Stomach (tissue), 9 donors: Measurements from ENCODE around the gene ATP8B4. TPM values are rescaled to one million over a fixed set of nuclear protein-coding genes. Genes with fewer than 3 reads are reported as not detected.
"Not testable (repeated sequence)": the region's sequence is repeated elsewhere in the genome, so short reads cannot be mapped to it uniquely, and the experiment has no call there.

Experiments used
- DNase-seq, 2 donors: peaks; one replicate each; pipeline versions ENCODE4 v3.0.0 to v3.0.0-alpha.2; 2013 to 2019
- H3K27ac ChIP-seq, 5 donors: fragments of 200-600 bp in 4 of 5; sonication (generic) in 4 of 5; one replicate each; pipeline ENCODE4 v1.5.1; 2013 to 2019; ENCODE audit warnings: mild to moderate bottlenecking in 1 of 5, moderate library complexity in 1 of 5
- H3K27me3 ChIP-seq, 3 donors: fragments of 200-600 bp; sonication (generic); one replicate each; pipeline ENCODE4 v1.5.1; 2017 to 2019; ENCODE audit warnings: mixed run types in 1 of 3
- H3K36me3 ChIP-seq, 4 donors: fragments of 200-600 bp; sonication (generic); 1 replicate in 3 of 4; 2 replicates in 1 of 4; pipeline ENCODE4 v1.5.1; 2016 to 2019
- H3K4me1 ChIP-seq, 4 donors: fragments of 200-600 bp; sonication (generic); one replicate each; pipeline ENCODE4 v1.5.1; 2016 to 2019
- H3K4me3 ChIP-seq, 4 donors: fragments of 200-600 bp; sonication (generic) in 3 of 4; one replicate each; pipeline ENCODE4 v1.5.1; 2016 to 2019; ENCODE audit warnings: mild to moderate bottlenecking in 1 of 4
- H3K9me3 ChIP-seq, 4 donors: fragments of 200-600 bp; sonication (generic); one replicate each; pipeline ENCODE4 v1.5.1; 2016 to 2019
- EP300 ChIP-seq: sonication (generic); formaldehyde crosslinking; IDR thresholded peaks from one replicate; pipeline ENCODE4 v1.6.1; 2017; ENCODE audit warnings: antibody characterized with exemption
- POLR2A ChIP-seq, 4 donors: fragments of 450-650 bp; IDR thresholded peaks; one replicate each; pipeline ENCODE4 v1.6.1; 2016; ENCODE audit warnings: antibody characterized with exemption in 4 of 4, control low read depth in 2 of 4, mild to moderate bottlenecking in 1 of 4, moderate library complexity in 1 of 4
- POLR2AphosphoS5 ChIP-seq, 3 donors: sonication (generic); formaldehyde crosslinking; IDR thresholded peaks; one replicate each; pipeline ENCODE4 v1.6.1; 2016; ENCODE audit warnings: antibody characterized with exemption in 3 of 3
- WGBS, 5 donors: extraction: QIAGEN DNeasy Blood & Tissue Kit in 3 of 5; methylation state at CpG; one replicate each; pipeline versions ENCODE4 v1.1.5 to v1.1.7; 2013 to 2018; 5-methylcytosine and 5-hydroxymethylcytosine counted together
- intact Hi-C: fragments of 100-400 bp; cut with DNase I; formaldehyde crosslinking; loops from one replicate; pipeline ENCODE4 v1.15.1; 2023; ENCODE audit warnings: low total_unique reads
- polyA plus RNA-seq, 3 donors: library from polyadenylated mRNA; stranded (reverse); fragments of 200-250 nt; gene quantifications; one replicate each; pipeline ENCODE4 v1.2.3, GENCODE V29; 2013
- total RNA-seq, 5 donors: library from RNA; depleted of rRNA; stranded (reverse); fragments of >200 nt; gene quantifications; one replicate each; pipeline versions ENCODE4 v1.1.0 to v1.2.3, GENCODE V29; 2014 to 2016
- TF ChIP-seq, protein P1 (sequence below), 7 experiments: fragments of 450-650 bp in 4 of 7; fragments of 200-600 bp in 3 of 7; sonication (generic) in 3 of 7; IDR thresholded peaks; one replicate each; pipeline ENCODE4 v1.5.1; 2016 to 2019; ENCODE audit warnings: antibody characterized with exemption in 7 of 7, control low read depth in 2 of 7, mild to moderate bottlenecking in 1 of 7
- donor health status: healthy with polysubstance abuse.
- donor health status: Bipolar disorder and iron deficiency.
- donor health status: healthy.

The ATP8B4 gene
- total and polyA plus RNA-seq, 8 donors = under 0.01 to 14.3 (median 1.6) TPM

GRCh38 chr15:49978121-49978520 is 140.9 kb downstream of the ATP8B4 start:
- intact Hi-C loops = no loop called here
- DNase-seq = no peak
- Histone ChIP-seq H3K4me3 (no peak overlapping the region), H3K27me3 (no peaks in the 10 kb centered on the region), H3K4me1 (no peaks in the 10 kb centered on the region), H3K27ac (no peak overlapping the region), H3K9me3 (no peaks in the 10 kb centered on the region), H3K36me3 (no peaks in the 10 kb centered on the region)
- 46 to 65% (median 47%) methylated on average over 2 of the region's 2 CpGs for WGBS, 5 donors
- no peak for TF ChIP-seq POLR2A (IDR thresholded peaks at IDR 0.05)
- no peak for TF ChIP-seq POLR2AphosphoS5 (IDR thresholded peaks at IDR 0.05)
- TF ChIP-seq, protein P1, sequence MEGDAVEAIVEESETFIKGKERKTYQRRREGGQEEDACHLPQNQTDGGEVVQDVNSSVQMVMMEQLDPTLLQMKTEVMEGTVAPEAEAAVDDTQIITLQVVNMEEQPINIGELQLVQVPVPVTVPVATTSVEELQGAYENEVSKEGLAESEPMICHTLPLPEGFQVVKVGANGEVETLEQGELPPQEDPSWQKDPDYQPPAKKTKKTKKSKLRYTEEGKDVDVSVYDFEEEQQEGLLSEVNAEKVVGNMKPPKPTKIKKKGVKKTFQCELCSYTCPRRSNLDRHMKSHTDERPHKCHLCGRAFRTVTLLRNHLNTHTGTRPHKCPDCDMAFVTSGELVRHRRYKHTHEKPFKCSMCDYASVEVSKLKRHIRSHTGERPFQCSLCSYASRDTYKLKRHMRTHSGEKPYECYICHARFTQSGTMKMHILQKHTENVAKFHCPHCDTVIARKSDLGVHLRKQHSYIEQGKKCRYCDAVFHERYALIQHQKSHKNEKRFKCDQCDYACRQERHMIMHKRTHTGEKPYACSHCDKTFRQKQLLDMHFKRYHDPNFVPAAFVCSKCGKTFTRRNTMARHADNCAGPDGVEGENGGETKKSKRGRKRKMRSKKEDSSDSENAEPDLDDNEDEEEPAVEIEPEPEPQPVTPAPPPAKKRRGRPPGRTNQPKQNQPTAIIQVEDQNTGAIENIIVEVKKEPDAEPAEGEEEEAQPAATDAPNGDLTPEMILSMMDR (IDR thresholded peaks at IDR 0.05) = no peak
- no peak for TF ChIP-seq EP300

GRCh38 chr15:49977306-49977705 is 141.7 kb downstream of the ATP8B4 start:
- Histone ChIP-seq H3K9me3 (no peaks in the 10 kb centered on the region), H3K27me3 (no peaks in the 10 kb centered on the region), H3K4me3 (no peak overlapping the region), H3K4me1 (peaks cover 0 to 3% (median 0%) of the 10 kb centered on the region in 4 donors), H3K27ac (no peak overlapping the region), H3K36me3 (no peaks in the 10 kb centered on the region)
- no peak for DNase-seq
- no peak for TF ChIP-seq POLR2AphosphoS5 (IDR thresholded peaks at IDR 0.05)
- no peak for TF ChIP-seq POLR2A (IDR thresholded peaks at IDR 0.05)
- no peak for TF ChIP-seq EP300
- TF ChIP-seq, protein P1 (IDR thresholded peaks at IDR 0.05) = no peak
- WGBS, 5 donors = 34 to 48% (median 43%) methylated on average over 1 of the region's 1 CpG
- intact Hi-C loops = no loop called here

DNA sequence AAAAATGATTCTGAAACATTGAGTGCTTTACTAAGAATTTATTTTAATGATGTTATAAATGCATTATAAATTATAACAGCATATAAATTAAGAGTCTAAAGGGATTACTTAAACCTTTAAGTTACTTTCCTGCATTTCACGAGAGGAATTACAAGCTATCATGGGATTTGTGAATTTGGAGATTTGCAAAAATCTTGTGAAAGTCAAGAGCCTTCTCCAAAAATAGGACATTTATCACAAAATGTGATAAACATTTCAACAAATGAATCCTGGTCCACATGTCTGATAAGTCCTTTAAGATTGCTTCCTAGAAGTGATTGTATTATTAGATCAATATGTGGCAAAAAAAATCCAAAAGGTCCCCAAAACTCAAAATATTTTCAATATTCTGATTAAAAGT is 154.5 kb downstream of the ATP8B4 start:
- peak in 1 of 2 donors; percentile 23 for DNase-seq
- intact Hi-C loops = no loop called here
- no peaks in the 10 kb centered on the region for H3K4me1 ChIP-seq
- WGBS, 5 donors = 38 to 97% (median 88%) methylated on average over 1 of the region's 1 CpG
- H3K36me3 ChIP-seq = no peaks in the 10 kb centered on the region
- no peak overlapping the region for H3K27ac ChIP-seq
- no peak overlapping the region for H3K4me3 ChIP-seq
- peaks cover 0 to 16% (median 11%) of the 10 kb centered on the region in 4 donors for H3K9me3 ChIP-seq
- H3K27me3 ChIP-seq = no peaks in the 10 kb centered on the region
- TF ChIP-seq POLR2A (IDR thresholded peaks at IDR 0.05) (no peak), POLR2AphosphoS5 (IDR thresholded peaks at IDR 0.05) (no peak), EP300 (no peak)
- TF ChIP-seq, protein P1 (IDR thresholded peaks at IDR 0.05) = no peak

GRCh38 chr15:49964061-49964460 is 155.0 kb downstream of the ATP8B4 start:
- no peaks in the 10 kb centered on the region for H3K27me3 ChIP-seq
- intact Hi-C loops = no loop called here
- no peak overlapping the region for H3K4me3 ChIP-seq
- TF ChIP-seq EP300 (no peak), POLR2A (IDR thresholded peaks at IDR 0.05) (no peak), POLR2AphosphoS5 (IDR thresholded peaks at IDR 0.05) (no peak)
- TF ChIP-seq, protein P1 (IDR thresholded peaks at IDR 0.05) = no peak
- peak in 1 of 2 donors; percentile 17 for DNase-seq
- H3K36me3 ChIP-seq = no peaks in the 10 kb centered on the region
- no peaks in the 10 kb centered on the region for H3K4me1 ChIP-seq
- H3K27ac ChIP-seq = no peak overlapping the region
- peaks cover 0 to 19% (median 15%) of the 10 kb centered on the region in 4 donors for H3K9me3 ChIP-seq

DNA sequence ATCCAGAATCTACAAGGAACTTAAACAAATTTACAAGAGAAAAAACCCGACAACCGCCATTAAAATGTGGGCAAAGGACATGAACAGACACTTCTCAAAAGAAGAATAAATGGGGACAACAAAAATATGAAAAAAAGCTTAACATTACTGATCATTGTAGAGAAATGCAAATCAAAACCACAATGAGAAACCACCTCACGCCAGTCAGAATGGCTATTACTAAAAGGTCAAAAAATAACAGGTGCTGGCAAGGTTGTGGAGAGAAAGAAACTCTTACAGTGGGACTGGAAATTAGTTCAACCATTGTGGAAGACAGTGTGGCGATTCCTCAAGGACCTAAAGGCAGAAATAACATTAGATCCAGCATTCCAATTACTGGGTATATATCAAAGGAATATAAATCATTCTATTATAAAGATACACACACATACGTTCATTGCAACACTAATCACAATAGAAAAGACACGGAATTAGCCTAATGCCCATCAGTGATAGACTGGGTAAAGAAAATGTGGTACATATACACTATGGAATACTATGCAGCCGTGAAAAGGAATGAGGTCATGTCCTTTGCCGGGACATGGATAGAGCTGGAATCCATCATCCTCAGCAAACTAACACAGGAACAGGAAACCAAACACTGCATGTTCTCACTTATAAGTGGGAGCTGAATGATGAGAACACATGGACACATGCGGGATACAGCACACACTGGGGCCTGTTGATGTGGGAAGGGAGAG is 155.8 kb downstream of the ATP8B4 start:
- H3K27me3 ChIP-seq, DNase-seq, H3K4me1 ChIP-seq, intact Hi-C loops, H3K36me3 ChIP-seq, H3K27ac ChIP-seq, H3K4me3 ChIP-seq: not testable (repeated sequence)
- peaks cover 0 to 19% (median 16%) of the 10 kb centered on the region in 4 donors for H3K9me3 ChIP-seq
- 82 to 89% (median 86%) methylated on average over 9 of the region's 9 CpGs for WGBS, 5 donors
